ENCODE data around the gene PIH1D2.
"Not testable (repeated sequence)": the region's sequence is repeated elsewhere in the genome, so short reads cannot be mapped to it uniquely, and the experiment has no call there.

Gene PIH1D2, protein sequence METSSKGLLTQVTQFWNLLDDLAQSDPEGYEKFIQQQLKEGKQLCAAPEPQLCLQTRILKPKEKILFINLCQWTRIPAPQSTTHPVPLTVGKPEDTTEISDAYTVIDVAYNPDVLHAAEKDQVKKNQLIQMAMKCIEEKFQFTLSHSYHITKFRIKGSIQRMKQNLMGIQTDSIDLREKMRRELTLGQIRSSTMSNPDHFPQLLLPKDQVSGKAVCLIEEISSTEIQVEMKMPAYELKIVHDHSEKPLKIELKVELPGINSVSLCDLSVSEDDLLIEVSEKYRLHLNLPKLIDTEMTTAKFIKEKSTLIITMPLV

DNA sequence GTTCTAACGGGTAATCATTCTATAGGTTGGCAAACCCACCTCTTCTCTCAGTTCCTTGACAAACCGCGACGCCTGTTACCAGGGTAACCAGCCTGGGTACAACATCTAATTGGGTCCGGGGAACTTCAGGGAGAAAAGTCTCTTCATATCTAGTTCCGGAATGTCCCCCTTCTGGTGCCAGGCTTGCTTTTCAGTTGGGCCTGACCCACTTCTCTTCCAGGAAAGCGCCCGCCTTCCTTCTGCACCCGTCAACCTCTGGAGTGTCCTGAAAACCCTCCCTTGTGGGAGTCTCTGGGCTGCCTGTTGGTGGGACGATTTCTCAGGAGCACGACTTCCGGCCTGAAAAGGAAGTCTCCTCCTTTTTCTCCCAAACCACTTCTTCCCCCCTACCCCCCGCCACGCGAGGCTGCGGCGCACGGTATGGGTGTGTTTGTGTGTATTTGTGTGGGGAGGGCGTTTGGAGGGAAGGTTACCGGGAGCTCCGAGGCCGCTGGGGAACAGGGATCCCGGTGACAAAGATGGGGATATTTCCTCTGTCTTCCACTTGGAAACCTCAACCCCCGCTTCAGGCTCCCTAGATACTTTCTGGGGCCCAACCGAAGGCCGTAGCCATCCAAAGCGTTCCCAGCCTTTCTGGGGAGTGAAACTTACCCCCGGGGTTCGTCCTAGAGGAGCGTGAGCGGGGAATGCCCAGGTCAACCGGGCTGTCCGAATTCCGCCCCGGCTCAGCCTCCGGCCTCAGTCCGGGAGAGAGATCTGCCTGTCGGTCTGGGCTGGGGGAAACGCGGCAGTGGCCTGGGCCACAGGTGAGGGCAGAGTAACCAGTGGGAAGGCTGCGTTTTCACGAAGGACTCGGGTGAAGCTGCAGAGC is at the start of gene PIH1D2, which contains the start of gene NKAPD1:
TSS of gene PIH1D2 (minus strand) at position 77 of the 871 bp plus-strand sequence. CDS start 843 bp downstream, outside the sequence.
TSS of gene NKAPD1 (plus strand) at position 359 of the 871 bp plus-strand sequence. CDS start 1,276 bp downstream, outside the sequence.
- peak; percentile 94 to 97 for DNase-seq

DNA sequence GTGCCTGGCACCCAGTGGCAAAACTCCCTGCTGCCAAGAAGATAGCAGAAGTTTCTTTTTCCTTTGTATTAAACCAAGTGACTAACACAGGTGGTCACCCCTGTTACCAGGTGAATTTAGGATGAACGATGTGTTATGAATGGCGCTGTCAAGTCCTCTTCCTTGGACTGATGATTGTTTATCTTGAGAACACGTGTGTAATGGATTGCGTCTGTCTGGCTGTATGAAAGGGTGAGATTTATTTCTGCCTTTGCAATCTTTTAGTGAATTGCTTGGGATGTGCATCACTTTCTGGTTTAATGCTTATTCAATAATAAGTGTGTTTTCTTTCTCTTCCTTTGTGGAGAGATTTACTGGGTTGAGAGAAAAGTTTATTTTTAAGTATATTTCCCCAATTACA is 49.3 kb upstream of the PIH1D2 start:
- no peak for DNase-seq

DNA sequence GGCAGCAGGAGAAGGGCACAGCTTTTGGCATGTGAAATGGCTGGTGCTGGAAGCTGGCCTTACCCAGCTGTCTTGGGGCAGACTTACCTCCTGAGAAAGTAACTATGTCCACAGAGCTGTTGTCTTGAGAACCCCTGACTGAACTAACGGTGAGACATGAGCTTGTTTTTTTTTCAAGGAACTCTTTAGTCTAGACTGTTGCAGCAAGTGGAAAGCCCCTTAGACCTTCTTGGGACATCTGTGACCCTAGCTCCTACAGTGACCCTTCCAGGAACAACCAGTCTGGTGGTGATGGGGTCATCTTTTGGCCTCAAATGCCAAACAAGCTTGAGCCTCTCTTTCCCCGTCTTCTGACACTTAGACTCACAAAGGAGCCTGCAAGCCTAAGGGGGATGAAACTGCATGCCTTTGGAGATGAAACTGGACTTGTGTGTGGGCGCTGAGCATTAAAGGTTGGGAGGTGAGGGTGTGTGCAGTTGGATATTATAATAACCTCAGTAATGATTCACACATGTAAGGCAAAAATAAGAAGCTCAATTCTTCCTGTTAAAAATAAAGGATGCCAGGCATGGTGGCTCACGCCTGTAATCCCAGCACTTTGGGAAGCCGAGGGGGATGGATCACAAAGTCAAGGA is 48.3 kb upstream of the PIH1D2 start:
- DNase-seq, result no peak

DNA sequence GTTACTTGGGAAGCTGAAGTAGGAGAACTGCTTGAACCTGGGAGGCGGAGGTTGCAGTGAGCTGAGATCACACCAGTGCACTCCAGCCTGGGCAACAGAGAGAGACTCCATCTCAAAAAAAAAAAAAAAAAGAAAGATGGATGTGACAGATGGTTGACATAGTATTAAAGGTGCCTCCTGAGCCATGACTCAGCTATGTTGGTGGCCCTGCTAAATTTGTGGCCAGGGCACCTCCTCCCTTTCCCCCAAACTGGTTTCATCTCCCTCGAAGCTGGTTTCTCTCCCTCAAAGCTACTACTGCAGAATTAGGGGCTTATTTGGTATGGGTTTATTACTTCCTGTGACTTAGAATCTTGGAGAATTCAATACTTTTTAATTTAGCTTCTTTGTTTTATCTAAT is 44.4 kb upstream of the PIH1D2 start:
- no peak for DNase-seq

DNA sequence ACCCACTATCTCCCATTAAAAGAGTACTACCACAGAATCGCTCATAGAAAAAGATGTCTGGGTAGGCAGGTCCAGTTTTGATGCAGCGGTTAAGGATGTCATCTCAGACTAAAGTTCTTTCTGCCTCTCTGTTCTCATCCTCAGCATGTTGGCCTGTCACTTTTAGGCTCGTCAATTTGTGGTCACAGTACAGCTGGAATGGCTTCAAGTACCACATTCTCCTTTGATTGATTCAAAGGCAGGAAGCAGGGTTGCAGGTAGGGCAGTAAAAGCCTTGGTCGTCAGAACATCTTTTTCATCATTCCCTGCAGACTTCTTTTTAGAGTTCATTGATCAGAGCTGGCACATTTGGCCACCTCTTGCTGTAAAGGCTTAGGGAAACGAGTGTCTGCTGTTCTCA is 41.6 kb upstream of the PIH1D2 start:
- no peak for DNase-seq

DNA sequence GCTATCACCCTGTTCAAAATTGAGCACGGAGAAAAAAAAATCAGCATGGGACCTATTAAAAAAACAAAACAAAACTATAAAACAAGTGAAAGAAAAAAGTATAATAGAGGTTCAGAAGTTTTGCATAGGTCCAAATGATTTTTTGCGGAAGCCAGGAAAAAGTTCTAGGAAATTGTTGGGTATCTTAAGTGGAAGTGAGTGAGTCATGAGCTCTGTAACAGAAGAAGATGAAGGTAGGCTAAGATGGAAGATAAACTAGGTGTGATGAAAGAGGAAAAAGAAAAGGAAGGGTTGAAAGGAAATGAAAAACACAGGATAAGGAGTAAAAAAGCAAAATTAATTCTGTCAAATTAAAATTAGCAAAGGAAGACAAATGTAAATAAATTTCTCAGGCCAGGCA is 40.6 kb upstream of the PIH1D2 start:
- no peak for DNase-seq

DNA sequence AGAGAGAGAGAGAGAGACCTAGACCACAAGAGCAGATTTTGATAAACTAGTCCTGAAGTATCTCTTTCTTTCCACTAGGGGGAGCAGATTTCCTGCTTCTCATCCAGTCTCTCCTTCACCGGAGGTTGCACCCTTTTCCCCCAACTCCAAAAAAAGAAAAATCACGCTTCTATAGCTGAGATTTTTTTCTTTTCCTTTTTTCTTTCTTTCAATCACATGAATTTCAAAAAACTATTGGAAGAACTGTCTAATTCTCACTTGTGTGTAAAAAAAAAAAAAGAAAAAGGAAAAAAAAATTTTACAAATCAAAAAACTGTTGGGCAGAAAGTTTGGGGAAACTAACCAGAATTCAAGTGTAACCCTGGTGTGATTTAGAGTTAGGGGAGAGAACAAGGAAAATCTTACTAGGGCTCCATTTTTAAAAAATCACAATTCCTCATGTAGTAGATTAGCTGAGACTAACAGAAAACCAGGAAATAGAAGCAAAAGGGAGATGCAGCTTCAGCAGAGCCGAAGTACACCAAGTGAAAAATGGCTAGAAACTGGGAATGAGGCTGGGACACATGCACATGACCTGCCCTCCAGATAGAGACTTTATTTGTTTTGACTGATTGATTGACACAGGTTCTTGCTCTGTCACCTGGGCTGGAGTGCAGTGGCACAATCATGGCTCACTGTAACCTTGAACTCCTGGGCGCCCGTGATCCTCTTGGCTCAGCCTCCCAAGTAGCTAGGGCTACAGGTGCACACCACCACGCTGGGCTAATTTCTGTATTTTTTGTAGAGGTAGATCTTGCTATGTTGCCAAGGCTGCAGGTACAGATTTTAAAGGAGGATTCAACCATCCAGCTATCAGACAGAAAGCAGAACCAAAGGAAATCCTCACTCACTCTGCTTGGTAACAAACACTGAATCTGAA is 40.0 kb upstream of the PIH1D2 start:
- DNase-seq, result peak; percentile 62 to 93

DNA sequence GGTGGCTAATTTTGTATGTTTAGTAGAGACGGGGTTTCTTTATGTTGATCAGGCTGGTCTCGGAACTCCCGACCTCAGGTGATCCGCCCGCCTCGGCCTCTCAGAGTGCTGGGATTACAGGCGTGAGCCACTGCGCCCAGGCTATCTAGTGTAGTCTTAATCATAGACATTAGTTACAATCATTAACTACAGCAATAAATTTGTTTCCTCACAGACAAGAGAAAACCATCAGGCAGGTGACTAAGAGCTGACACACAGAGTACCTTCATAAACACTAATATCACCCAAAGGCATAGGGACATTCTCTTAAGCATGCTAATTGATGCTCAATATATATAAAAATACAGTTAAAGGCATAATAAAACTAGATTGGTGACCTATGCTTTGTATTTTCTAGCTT is 32.3 kb upstream of the PIH1D2 start:
- DNase-seq, result no peak

DNA sequence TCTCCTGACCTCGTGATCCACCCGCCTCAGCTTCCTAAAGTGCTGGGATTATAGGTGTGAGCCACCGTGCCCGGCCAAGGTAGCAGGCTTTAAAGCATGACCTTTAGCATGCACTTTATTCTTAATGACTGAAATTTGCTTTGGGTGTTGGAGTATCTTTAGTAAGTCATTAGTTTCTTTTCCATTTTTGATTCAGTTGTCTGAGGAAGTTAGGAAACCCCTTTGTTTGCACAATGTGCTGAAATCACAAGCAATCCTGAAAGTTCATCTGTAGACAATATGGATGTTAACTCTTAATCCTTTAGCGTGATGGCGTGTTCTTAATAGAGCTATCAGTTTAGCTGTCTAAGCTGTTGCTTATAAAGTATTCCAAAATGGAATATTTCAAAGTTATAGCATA is 29.6 kb upstream of the PIH1D2 start:
- DNase-seq, result no peak

DNA sequence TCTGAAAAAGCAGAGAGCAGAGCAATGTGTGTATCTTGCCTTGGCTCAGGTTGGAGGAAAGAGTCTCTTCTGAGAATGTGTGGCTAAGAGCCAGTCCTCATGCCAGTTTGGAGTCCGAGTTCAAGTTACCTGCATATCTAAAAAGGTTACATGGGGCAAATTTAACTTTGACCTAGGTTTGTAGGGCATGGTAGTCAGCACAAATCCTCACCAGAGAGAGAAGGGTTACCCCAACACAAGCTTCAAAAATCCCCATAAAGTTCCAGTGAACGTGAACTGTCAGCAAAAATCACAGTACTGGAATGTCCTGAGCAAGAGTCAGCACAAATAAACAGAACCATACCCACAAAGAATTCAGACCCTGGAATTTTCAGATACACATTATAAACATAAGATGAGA is 26.6 kb upstream of the PIH1D2 start:
- no peak for DNase-seq

DNA sequence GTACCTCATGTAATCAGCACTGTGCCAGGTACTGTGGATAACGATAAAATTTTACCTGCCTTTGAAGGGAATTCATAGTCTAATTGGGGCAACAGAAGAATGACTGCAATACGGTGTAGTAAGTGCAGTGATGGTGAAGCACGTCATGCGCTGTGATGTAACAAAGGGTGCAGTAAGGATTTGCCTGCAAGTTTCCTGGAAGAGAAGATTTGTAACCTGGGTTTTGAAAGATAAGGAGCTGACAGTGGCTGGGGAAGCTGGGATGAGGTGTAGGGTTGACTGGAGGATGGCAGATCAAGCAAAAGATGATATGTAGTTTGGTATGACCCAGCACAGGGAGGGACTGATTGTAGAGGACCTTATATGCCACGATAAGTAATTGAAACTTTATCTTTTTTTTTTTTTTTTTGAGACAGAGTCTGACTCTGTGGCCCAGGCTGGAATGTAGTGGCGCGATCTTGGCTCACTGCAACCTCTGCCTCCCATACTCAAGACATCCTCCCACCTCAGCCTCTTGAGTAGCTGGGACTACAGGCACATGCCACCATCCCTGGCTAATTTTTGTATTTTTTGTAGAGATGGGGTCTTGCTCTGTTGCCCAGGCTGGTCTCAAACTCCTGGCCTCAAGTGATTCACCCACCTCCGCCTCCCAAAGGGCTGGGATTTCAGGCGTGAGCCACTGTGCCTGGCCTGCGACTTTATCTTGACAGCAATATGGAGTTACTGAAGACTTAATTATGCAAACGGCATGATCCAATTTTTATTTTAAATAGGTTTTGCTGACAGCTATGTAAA is 24.1 kb upstream of the PIH1D2 start:
- DNase-seq, result no peak

DNA sequence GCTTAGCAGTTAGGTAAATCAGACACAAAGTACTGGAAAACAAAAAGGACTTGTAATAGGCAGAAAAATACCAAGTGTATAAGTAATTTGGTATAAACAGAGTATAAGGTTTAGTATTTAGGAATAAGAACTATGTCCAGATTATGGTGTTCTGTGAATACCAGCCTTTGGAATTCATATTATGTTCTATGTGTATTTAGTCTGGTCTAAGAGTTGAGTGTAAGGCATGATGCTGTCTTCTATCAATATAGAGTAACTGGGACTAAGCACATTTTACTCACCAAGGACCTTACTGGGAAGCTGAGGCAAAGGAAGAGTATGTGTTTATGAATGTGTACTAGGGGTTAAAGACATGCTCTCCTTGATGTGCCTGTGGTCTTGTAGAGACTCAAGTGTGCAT is 22.4 kb upstream of the PIH1D2 start:
- no peak for DNase-seq

DNA sequence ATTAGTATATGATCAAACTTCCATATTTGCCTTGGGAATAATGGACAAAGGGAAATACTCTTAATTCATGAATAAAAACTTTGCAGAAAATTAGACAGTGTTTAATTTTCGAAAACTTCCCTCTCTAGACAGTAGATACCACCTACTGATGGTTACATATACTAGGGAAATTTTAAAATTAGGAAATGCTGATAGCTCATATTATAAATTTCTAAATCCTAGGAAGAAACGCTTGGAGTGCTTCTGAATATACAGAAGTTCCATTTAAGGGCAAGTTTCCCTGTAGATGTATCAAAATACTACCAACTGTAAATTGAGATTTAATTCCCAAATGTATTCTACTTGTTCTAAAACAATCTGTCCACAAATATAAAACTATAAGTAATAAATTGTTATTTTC is 21.5 kb upstream of the PIH1D2 start:
- DNase-seq, result not testable (repeated sequence)

DNA sequence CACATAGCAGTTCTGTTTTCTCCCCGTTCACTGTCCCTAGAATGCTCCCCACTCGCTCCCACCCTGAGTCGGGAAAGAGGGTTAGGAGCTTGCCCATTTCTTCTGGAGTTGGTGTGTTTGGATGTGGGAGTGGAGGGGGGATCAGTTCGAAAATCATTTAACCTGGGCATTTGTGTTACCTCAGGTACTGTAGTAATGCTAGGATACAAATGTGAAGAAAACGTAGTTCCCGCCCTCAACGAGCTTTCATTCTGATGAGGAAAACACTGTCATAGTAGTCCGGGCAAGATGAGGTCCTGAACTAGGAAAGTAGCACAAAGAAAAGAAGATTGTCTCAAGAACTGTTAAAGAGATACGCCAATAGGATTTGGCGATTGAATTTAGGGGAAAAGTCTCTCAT is 13.4 kb upstream of the PIH1D2 start:
- no peak for DNase-seq

DNA sequence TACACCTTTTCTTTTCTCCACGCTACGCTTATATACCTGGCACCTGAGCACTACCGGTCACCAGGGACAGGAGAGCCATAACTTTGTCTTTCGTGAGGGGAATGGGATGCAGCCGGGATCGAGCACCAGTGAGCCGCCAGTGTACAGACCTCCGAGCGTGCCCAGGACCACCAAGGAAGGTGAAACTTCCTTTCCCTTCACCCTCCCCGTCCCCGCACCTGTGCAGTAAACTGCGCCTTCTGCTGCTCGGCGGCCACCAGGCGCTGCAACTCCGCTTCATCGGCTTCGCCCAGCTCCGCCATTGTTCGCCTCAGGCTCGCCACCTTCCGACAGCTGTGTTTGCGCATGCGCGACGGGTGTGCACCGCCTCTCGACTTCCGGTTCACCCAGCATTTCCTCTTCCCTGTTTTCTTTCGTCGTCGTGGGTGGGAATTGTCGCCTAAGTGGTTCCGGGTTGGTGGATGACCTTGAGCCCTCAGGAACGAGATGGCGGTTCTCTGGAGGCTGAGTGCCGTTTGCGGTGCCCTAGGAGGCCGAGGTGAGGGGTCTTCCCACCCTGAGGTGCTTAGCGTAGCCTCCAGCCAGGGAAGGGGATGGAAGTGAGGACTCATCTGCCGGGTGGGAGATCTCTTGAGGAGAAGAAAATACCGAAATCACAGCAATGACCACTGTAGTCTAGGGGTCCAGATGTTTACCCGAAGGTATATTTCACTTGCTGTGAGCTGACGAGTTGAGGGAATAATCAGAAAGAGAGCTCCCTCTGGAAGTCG is 12.8 kb upstream of the PIH1D2 start, which contains the start of the genes SDHD and TIMM8B:
TSS of gene SDHD (plus strand) at position 452 of the 770 bp plus-strand sequence. CDS start at position 487, 35 bp downstream.
TSS of gene TIMM8B (minus strand) at position 335 of the 770 bp plus-strand sequence. CDS start at position 302, 33 bp downstream.
- DNase-seq, result peak; percentile 99 to 100

DNA sequence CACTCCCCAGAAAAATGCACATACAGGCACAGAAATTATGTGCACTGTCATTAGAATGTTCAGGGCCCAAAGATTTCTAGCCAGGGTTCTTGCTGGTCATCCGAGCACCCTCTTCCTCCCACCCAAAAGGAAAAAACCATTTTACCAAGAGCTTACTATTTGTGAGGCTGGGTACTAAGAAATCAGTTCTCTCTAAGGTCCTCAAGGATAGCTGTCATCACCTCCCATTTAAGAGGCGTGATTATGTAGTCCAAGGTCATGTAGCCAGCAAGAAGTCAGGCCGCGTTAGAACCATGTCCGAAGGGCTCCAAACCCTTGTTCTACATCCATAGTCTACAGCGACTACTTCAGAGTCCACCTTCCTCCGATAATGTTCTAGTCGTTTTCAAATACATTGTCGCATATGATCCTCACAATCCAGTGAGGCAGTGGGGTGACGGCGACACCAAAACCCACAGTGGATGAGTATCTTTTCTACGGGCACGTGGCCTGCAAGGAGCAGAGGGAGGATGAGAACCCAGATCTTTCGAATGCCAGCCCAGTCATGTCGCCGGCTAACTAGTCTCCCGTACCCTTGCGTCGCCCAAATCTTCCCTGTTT is 12.1 kb upstream of the PIH1D2 start:
- peak; percentile 48 to 72 for DNase-seq

DNA sequence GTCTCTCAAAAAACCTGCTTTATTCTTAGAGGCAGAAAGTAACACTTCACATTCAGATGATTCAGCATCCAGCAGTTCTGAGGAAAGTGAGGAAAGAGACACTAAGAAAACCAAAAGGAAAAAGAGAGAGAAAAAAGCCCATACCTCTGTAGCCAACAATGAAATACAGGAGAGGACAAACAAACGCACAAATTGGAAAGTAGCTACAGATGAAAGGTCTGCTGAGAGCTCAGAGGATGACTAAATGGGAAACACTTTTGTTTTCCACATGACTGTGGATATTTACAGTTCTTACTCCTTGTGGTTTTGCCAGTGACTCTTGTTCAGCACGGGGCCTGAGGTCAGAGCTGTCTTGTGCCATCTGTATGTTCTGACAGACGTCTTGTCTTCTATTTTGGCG is 8.9 kb upstream of the PIH1D2 start:
- DNase-seq, result no peak

DNA sequence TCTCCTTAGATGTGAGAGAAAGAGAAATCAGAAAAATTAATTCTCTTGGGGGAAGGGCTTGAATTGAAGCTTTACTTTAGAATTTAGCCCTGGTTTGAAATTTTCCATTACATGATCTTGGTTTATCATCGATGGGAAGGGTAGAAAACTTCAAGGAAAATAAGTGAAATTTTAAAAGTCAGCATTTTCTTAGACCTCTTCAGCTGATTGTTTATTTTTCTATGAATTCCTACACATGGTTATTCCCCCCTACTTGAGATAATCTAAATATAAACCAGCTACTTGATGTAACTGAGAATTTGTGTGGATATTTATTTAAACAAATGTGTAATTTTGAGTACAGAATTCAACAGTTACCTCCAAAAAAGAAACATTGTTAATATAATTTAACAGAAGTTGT is 10.9 kb downstream of the PIH1D2 start:
- DNase-seq, result no peak

DNA sequence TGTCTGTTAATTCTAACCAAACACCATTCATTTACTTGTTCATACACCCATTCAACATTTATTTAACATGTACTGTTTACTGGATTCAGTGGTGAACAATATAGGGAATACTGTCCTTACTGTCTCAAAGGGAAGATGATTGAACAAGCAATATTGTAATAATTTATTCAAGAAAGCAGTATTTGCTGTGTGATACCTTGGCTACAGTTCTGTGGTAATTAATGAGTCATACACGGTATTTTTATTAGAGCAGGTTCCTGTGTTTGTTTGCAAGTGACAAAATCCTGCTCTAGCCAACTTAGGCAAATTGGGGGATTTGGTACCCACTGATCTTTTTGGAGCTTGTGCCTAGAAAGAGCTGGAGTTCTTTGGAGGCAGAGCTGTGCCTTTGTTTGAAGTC is 15.7 kb downstream of the PIH1D2 start:
- DNase-seq, result no peak

DNA sequence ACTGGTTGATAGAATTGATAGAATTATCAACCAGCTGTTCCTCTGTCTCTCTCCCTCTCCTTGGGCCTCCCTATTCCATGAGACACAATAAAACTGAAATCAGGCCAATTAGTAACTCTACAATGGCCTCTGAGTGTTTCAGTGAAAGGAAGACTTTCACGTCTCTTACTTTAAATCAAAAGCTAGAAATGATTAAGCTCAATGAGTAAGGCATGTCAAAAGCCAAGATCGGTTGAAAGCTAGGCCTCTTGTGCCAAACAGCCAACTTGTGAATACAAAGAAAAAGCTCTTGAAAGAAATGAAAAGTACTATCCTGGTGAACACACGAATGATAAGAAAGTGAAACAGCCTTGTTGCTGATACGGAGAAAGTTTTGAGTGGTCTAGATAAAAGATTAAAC is 16.6 kb downstream of the PIH1D2 start:
- no peak for DNase-seq

Data from NCI-H526 (cell line).